HCT116 (cell line): ENCODE results near the gene EPHA1. TPM values are rescaled to one million over a fixed set of nuclear protein-coding genes. Genes with fewer than 3 reads are reported as not detected.
"Not testable (repeated sequence)": the region's sequence is repeated elsewhere in the genome, so short reads cannot be mapped to it uniquely, and the experiment has no call there.

Experiments used
- ATAC-seq: fragments of 200-7000 bp; cut with Tn5 transposase; 2 replicates; pipeline ENCODE4 v1.9.1; 2020; ENCODE audit warnings: mild to moderate bottlenecking, moderate library complexity
- BruUV-seq: library from RNA; stranded (reverse); fragments of 400-500 nt; replicated peaks from 2 replicates; lab custom pipeline; 2021; lab: Mats Ljungman, UMichigan
- CTCF ChIA-PET: fragments of 300-600 bp; sonication (Branson Sonifier 250); formaldehyde crosslinking; loops from one replicate; lab custom pipeline; 2021; ENCODE audit warnings: antibody characterized with exemption; lab: Charles Lee
- POLR2A ChIA-PET: fragments of 300-600, 350-600 bp; sonication (Branson Sonifier 250); formaldehyde crosslinking; loops from one replicate; lab custom pipeline; 2021; ENCODE audit warnings: antibody characterized with exemption; lab: Charles Lee
- RAD21 ChIA-PET, 2 experiments: fragments of 300-600 bp; sonication (Branson Sonifier 250); formaldehyde crosslinking; loops; one replicate each; lab custom pipeline; 2023; ENCODE audit warnings: low total read pairs in 2 of 2; ENCODE audit not compliant: uncharacterized antibody in 2 of 2, unreplicated experiment in 2 of 2, low non-redundant PET in 1 of 2; lab: Charles Lee
- DNase-seq: peaks from one replicate; pipeline ENCODE4 v3.0.0-alpha.2; 2010; ENCODE audit warnings: low read depth, low spot score
- H2AFZ ChIP-seq: fragments of 200-600 bp; shearing (Covaris generic), sonication (generic); 2 replicates; pipeline ENCODE4 v1.6.1; 2017; ENCODE audit warnings: low read depth, mixed run types, mixed read lengths, antibody characterized with exemption, low read length; ENCODE audit not compliant: poor library complexity, severe bottlenecking
- H3K27ac ChIP-seq: 2 replicates; pipeline ENCODE4 v1.5.1; 2012; ENCODE audit warnings: low read depth, low read length
- H3K27me3 ChIP-seq: fragments of 200-600 bp; sonication (generic); 2 replicates; pipeline ENCODE4 v1.6.1; 2016; ENCODE audit warnings: mixed run types, low read length, mixed read lengths; ENCODE audit not compliant: insufficient read depth
- H3K36me3 ChIP-seq, 2 experiments: fragments of 200-500 bp in 1 of 2; fragments of 200-600 bp in 1 of 2; sonication (Bioruptor generic) in 1 of 2; sonication (generic) in 1 of 2; 2 replicates each; pipeline versions ENCODE4 v1.5.1 to v1.6.1; 2014 to 2016; ENCODE audit warnings: low read length in 2 of 2, inconsistent platforms in 1 of 2, mixed read lengths in 1 of 2, mixed run types in 1 of 2; ENCODE audit not compliant: insufficient read depth in 2 of 2, control insufficient read depth in 1 of 2
- H3K4me1 ChIP-seq, 2 experiments: fragments of 200-600 bp in 1 of 2; sonication (generic) in 1 of 2; 2 replicates each; pipeline versions ENCODE4 v1.5.1 to v1.6.1; 2012 to 2017; ENCODE audit warnings: low read length in 2 of 2, inconsistent platforms in 1 of 2, mild to moderate bottlenecking in 1 of 2, mixed read lengths in 1 of 2, mixed run types in 1 of 2, moderate library complexity in 1 of 2; ENCODE audit not compliant: insufficient read depth in 2 of 2, control insufficient read depth in 1 of 2
- H3K4me2 ChIP-seq: fragments of 200-600 bp; sonication (generic); 2 replicates; pipeline ENCODE4 v1.6.1; 2017; ENCODE audit warnings: mixed run types, low read length, mixed read lengths
- H3K4me3 ChIP-seq, 2 experiments: fragments of 200-600 bp in 1 of 2; sonication (generic) in 1 of 2; replicated peaks in 1 of 2; 2 replicates each; pipeline ENCODE4 v1.5.1; 2011 to 2016; ENCODE audit warnings: low read length in 2 of 2, control low read depth in 1 of 2, low read depth in 1 of 2, mild to moderate bottlenecking in 1 of 2, mixed read lengths in 1 of 2, mixed run types in 1 of 2
- H3K79me2 ChIP-seq: fragments of 200-600 bp; sonication (generic); 2 replicates; pipeline ENCODE4 v1.6.1; 2017; ENCODE audit warnings: mild to moderate bottlenecking, mixed run types, low read length, moderate library complexity, mixed read lengths; ENCODE audit not compliant: insufficient read depth
- H3K9ac ChIP-seq: fragments of 200-600 bp; sonication (generic); 2 replicates; pipeline ENCODE4 v1.6.1; 2016; ENCODE audit warnings: low read length, mixed read lengths
- H3K9me2 ChIP-seq: fragments of 200-600 bp; sonication (generic), shearing (Covaris generic); 2 replicates; pipeline ENCODE4 v1.6.1; 2017; ENCODE audit warnings: mixed run types, mild to moderate bottlenecking, moderate library complexity; ENCODE audit not compliant: insufficient read depth
- H3K9me3 ChIP-seq, 2 experiments: fragments of 200-500 bp in 1 of 2; fragments of 200-600 bp in 1 of 2; sonication (Bioruptor generic) in 1 of 2; sonication (generic) in 1 of 2; 2 replicates each; pipeline ENCODE4 v1.6.1; 2014 to 2017; ENCODE audit warnings: low read length in 2 of 2, mixed read lengths in 2 of 2, inconsistent platforms in 1 of 2, low read depth in 1 of 2, mild to moderate bottlenecking in 1 of 2, mixed run types in 1 of 2, moderate library complexity in 1 of 2; ENCODE audit not compliant: control insufficient read depth in 1 of 2, insufficient read depth in 1 of 2
- H4K20me1 ChIP-seq: fragments of 200-600 bp; sonication (generic), shearing (Covaris generic); 2 replicates; pipeline ENCODE4 v1.6.1; 2017; ENCODE audit warnings: mixed run types, mild to moderate bottlenecking, moderate library complexity; ENCODE audit not compliant: insufficient read depth
- CBX3 ChIP-seq: IDR thresholded peaks from 2 replicates; pipeline ENCODE4 v1.6.1; 2012; ENCODE audit warnings: low read depth
- EZH2phosphoT487 ChIP-seq: fragments of 200-600 bp; IDR thresholded peaks from 2 replicates; pipeline ENCODE4 v1.6.1; 2018; ENCODE audit warnings: antibody characterized with exemption, borderline replicate concordance
- FOSL1 ChIP-seq: IDR thresholded peaks from 2 replicates; pipeline ENCODE4 v1.6.1; 2012; ENCODE audit warnings: low read depth
- JUND ChIP-seq: IDR thresholded peaks from 2 replicates; pipeline ENCODE4 v1.6.1; 2012
- SIN3A ChIP-seq: IDR thresholded peaks from 2 replicates; pipeline ENCODE4 v1.6.1; 2012; ENCODE audit warnings: low read depth
- ZNF274 ChIP-seq: fragments of 200-500 bp; sonication (Bioruptor generic); IDR thresholded peaks from 2 replicates; pipeline ENCODE4 v1.6.1; 2014; ENCODE audit warnings: mild to moderate bottlenecking, low read depth, low read length, inconsistent platforms
- intact Hi-C: fragments of 100-400 bp; cut with micrococcal nuclease; formaldehyde crosslinking; loops from 2 replicates; pipeline ENCODE4 v1.10.0; 2022
- total RNA-seq: library from RNA; stranded (reverse); gene quantifications from one replicate; pipeline ENCODE4 v1.2.1, GENCODE V29; 2021; ENCODE audit not compliant: unreplicated experiment
- TF ChIP-seq, protein P1 (sequence below): IDR thresholded peaks from 2 replicates; pipeline ENCODE4 v1.6.1; 2012

EPHA1 gene
- total RNA-seq, 1 experiment from 2014 or later = 29.9 TPM

- intact Hi-C loops = no loop called here
- no TSS peak for BruUV-seq
- H3K27ac ChIP-seq = no peak overlapping the region
- H4K20me1 ChIP-seq = no peaks in the 10 kb centered on the region
- no peak for DNase-seq
- no peaks in the 10 kb centered on the region for H3K79me2 ChIP-seq
- RAD21 ChIA-PET = interaction anchor here in 1 of 2 experiments (0.6 kb wide), 1 partner anchor 78 kb away, joined by 5 read pairs; no protein-coding TSS in a partner anchor
- ATAC-seq = no peak
- H2AFZ ChIP-seq = peak overlapping the region; percentile 98
- no peak overlapping the region for H3K9ac ChIP-seq
- no peak overlapping the region for H3K4me2 ChIP-seq
- POLR2A ChIA-PET = interaction anchor here (1.6 kb wide), 1 partner anchor 8 kb away, joined by 3 read pairs; no protein-coding TSS in a partner anchor
- no peaks in the 10 kb centered on the region for H3K9me2 ChIP-seq
- H3K4me3 ChIP-seq = no peak overlapping the region
- no peaks in the 10 kb centered on the region for H3K9me3 ChIP-seq
- no peaks in the 10 kb centered on the region for H3K27me3 ChIP-seq
- no peaks in the 10 kb centered on the region for H3K4me1 ChIP-seq
- TF ChIP-seq ZNF274 = no peak
- TF ChIP-seq EZH2phosphoT487 = no peak
- TF ChIP-seq CBX3 = no peak
- no peak for TF ChIP-seq JUND
- TF ChIP-seq FOSL1 = no peak
- TF ChIP-seq, protein P1, sequence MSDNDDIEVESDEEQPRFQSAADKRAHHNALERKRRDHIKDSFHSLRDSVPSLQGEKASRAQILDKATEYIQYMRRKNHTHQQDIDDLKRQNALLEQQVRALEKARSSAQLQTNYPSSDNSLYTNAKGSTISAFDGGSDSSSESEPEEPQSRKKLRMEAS = no peak
- TF ChIP-seq SIN3A = no peak
- H3K36me3 ChIP-seq = no peaks in the 10 kb centered on the region
- CTCF ChIA-PET = interaction anchor here (1.0 to 1.2 kb wide), 2 partner anchors 82 to 175 kb away, joined by 3 read pairs; no protein-coding TSS in a partner anchor
These were observed 7.2 kb upstream of the EPHA1 start for GRCh38 chr7:143415742-143416397.

- H4K20me1 ChIP-seq, H3K4me3 ChIP-seq, BruUV-seq, H3K9ac ChIP-seq, H2AFZ ChIP-seq, H3K79me2 ChIP-seq, H3K9me2 ChIP-seq, POLR2A ChIA-PET, H3K27ac ChIP-seq, H3K36me3 ChIP-seq, ATAC-seq, DNase-seq, H3K4me1 ChIP-seq, intact Hi-C loops, H3K4me2 ChIP-seq, H3K27me3 ChIP-seq, RAD21 ChIA-PET, H3K9me3 ChIP-seq, CTCF ChIA-PET: not testable (repeated sequence)
These were observed 6.6 kb upstream of the EPHA1 start for GRCh38 chr7:143415209-143415608.
